ENCODE results near the gene MAX.
"Not testable (repeated sequence)": the region's sequence is repeated elsewhere in the genome, so short reads cannot be mapped to it uniquely, and the experiment has no call there.

MAX gene

DNA sequence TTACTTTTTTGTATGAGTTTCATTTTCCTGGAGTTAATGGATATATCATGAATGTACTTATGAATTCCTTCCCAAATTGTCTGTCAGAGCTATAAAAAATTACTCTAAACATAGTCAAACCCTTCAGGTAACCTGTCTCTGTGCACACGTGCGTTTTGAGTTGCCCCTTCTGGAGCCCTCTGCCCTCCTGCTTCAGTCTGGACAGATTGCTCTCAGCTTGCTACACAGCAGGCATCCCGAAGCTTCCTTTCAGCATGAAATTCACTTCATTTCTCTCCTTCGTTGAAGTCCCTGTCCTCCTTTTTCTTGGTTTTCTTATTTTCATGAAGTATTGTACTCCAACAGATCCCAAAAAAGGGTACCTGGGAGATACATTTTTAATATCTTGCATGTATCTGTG is 68.3 kb downstream of the MAX start:
- no peak for DNase-seq (ENCODE audit: low read depth)

DNA sequence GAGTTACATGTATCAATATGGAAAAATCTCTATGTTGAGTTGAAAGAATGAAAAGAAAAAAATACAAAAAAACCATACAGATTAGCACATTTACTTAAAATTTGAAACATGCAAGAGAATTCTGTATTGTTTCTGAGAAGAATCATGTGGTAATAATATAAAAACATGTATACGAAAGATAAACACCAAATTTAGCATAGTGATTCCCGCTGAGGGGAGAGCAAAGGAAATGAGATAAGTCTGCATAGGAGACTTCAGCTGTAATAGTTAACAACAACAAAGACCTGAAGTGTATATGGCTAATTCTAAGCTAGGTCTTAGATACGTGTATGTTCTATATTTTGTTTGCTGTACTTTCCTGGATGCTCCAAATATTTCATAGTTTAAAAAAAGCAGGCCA is 69.1 kb downstream of the MAX start:
- no peak for DNase-seq (ENCODE audit: low read depth)

- DNase-seq (ENCODE audit: low read depth): no peak
Measured at GRCh38 chr14:65032319-65032718, 70.0 kb downstream of the MAX start.

DNA sequence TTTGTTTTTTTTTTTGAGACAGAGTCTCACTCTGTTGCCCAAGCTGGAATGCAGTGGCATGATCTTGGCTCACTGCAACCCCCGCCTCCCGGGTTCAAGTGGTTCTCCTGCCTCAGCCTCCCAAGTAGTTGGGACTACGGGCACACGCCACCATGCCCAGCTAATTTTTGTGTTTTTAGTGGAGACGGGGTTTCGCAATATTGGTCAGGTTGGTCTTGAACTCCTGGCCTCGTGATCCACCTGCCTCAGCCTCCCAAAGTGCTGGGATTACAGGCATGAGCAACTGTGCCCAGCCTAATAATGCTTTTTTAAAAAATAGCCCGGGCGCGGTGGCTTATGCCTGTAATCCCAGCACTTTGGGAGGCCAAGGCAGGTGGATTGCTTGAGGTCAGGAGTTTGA is 71.0 kb downstream of the MAX start:
- not testable (repeated sequence) for DNase-seq (ENCODE audit: low read depth)

- DNase-seq (ENCODE audit: low read depth): no peak
Measured at GRCh38 chr14:65028937-65029336, 73.4 kb downstream of the MAX start.

DNA sequence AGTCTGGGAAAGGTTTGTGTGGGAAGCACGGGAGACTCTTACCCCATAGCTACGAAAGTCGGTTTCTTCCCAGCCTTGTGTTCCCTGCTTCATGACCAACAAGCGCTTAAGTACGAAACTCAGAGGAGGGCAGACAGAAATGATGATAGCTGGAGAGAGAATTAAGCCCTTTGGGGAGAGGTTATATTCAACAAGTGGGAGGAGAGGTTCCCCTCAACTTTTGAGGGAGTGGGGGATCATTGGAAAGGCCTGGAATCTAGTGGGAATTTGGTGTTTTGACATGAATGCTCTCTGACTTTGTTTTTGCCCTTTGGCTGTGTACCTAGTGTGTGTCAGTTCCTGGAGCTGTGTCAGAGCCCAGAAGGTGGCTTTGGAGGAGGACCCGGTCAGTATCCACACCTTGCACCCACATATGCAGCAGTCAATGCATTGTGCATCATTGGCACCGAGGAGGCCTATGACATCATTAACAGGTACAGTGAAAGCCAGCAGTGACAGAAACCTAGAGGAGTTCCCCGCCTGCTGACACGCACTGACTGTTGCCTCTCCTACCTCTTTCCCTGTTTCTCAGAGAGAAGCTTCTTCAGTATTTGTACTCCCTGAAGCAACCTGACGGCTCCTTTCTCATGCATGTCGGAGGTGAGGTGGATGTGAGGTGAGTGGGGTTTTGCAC is 75.1 kb downstream of the MAX start:
- DNase-seq (ENCODE audit: low read depth): no peak

- no peak for DNase-seq (ENCODE audit: low read depth)
Measured at GRCh38 chr14:65026526-65026925, 75.8 kb downstream of the MAX start.

DNA sequence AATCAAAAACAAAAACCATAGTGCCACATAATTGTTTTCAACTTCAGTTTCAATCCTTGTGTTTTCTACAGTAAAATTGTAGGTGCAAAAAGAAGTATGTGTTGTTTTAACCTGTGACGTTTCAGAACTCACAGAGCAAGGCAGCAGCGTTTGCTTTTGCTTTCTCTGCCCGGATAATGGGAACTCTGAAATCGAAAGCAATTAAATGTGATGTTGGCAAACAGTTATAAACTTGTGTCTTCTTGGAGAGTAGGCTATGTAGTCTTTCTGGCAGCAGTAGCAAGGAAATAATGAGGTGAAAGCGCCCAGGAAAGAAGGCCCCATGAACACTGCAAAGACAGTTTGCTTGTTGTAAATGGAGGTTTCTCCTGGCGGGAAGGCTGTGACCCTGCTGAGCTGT is 76.5 kb downstream of the MAX start:
- no peak for DNase-seq (ENCODE audit: low read depth)

Measured in activated T-cell treated with anti-CD3 and anti-CD28 coated beads for 1 hour (primary cell).